Fibroblast of lung (primary cell): ENCODE data around the gene PCDH9. TPM values are rescaled to one million over a fixed set of nuclear protein-coding genes. Genes with fewer than 3 reads are reported as not detected.

Experiments
- DNase-seq, 2 donors: peaks; one replicate each; pipeline versions ENCODE4 v3.0.0 to v3.0.0-alpha.2; 2010; ENCODE audit warnings: low read depth in 2 of 2
- H2AFZ ChIP-seq: 2 replicates; pipeline ENCODE4 v1.5.1; 2012; ENCODE audit warnings: low read length, control low read depth, inconsistent platforms
- H3K27ac ChIP-seq: 2 replicates; pipeline ENCODE4 v1.5.1; 2011; ENCODE audit warnings: low read length, control low read depth; ENCODE audit not compliant: insufficient read depth
- H3K27me3 ChIP-seq: 2 replicates; pipeline ENCODE4 v1.5.1; 2011; ENCODE audit warnings: mild to moderate bottlenecking, low read length; ENCODE audit not compliant: control insufficient read depth, insufficient read depth
- H3K36me3 ChIP-seq: 2 replicates; pipeline ENCODE4 v1.5.1; 2011; ENCODE audit warnings: low read length; ENCODE audit not compliant: control insufficient read depth, insufficient read depth
- H3K4me1 ChIP-seq: 2 replicates; pipeline ENCODE4 v1.5.1; 2011; ENCODE audit warnings: low read length; ENCODE audit not compliant: control insufficient read depth, insufficient read depth; ENCODE audit errors: extremely low read depth
- H3K4me2 ChIP-seq: 2 replicates; pipeline ENCODE4 v1.5.1; 2011; ENCODE audit warnings: low read length, control low read depth; ENCODE audit not compliant: insufficient read depth; ENCODE audit errors: extremely low read depth
- H3K4me3 ChIP-seq, 4 experiments: fragments of 200-600 bp in 1 of 4; sonication (generic) in 1 of 4; replicated peaks in 1 of 4; 2 replicates each; pipeline ENCODE4 v1.5.1; 2011 to 2016; ENCODE audit warnings: low read length in 4 of 4, low read depth in 3 of 4, mild to moderate bottlenecking in 3 of 4, control low read depth in 2 of 4, inconsistent platforms in 1 of 4, mixed read lengths in 1 of 4; ENCODE audit not compliant: insufficient read depth in 1 of 4; ENCODE audit errors: control extremely low read depth in 1 of 4
- H3K79me2 ChIP-seq: 2 replicates; pipeline ENCODE4 v1.5.1; 2012; ENCODE audit warnings: mild to moderate bottlenecking, low read length, inconsistent platforms; ENCODE audit not compliant: control insufficient read depth, insufficient read depth
- H3K9ac ChIP-seq: 2 replicates; pipeline ENCODE4 v1.5.1; 2011; ENCODE audit warnings: mild to moderate bottlenecking, low read length, control low read depth; ENCODE audit not compliant: insufficient read depth
- H3K9me3 ChIP-seq: 2 replicates; pipeline ENCODE4 v1.5.1; 2012; ENCODE audit warnings: low read depth, low read length; ENCODE audit not compliant: control insufficient read depth, insufficient read depth
- H4K20me1 ChIP-seq: 2 replicates; pipeline ENCODE4 v1.5.1; 2011; ENCODE audit warnings: low read length; ENCODE audit not compliant: control insufficient read depth, insufficient read depth; ENCODE audit errors: extremely low read depth
- EZH2 ChIP-seq: IDR thresholded peaks from 2 replicates; pipeline ENCODE4 v1.5.1; 2012; ENCODE audit warnings: low read length, control low read depth, mild to moderate bottlenecking; ENCODE audit errors: missing control alignments
- polyA plus RNA-seq, 2 donors: library from polyadenylated mRNA; depleted of rRNA in 1 of 2; stranded (reverse) in 1 of 2; unstranded in 1 of 2; fragments of >200 nt; gene quantifications; 2 replicates each; pipeline ENCODE4 v1.2.1, GENCODE V29; 2011 to 2012; ENCODE audit warnings: missing spikeins in 1 of 2
- total RNA-seq: library from RNA; depleted of rRNA; stranded (reverse); fragments of >200 nt; gene quantifications from 2 replicates; pipeline ENCODE4 v1.2.1, GENCODE V29; 2014
- TF ChIP-seq, protein P1 (sequence below), 2 donors: IDR thresholded peaks in 1 of 2; conservative IDR thresholded peaks in 1 of 2; 1 replicate in 1 of 2; 2 replicates in 1 of 2; pipeline ENCODE4 v1.5.1; 2011 to 2012; ENCODE audit warnings: low read length in 2 of 2, control low read depth in 1 of 2, inconsistent platforms in 1 of 2, low read depth in 1 of 2, mild to moderate bottlenecking in 1 of 2

Gene PCDH9
- total and polyA plus RNA-seq, 2 donors (not counting 1 experiment from before 2014, with no cell fraction given), result 0.50 to 0.67 TPM

DNA sequence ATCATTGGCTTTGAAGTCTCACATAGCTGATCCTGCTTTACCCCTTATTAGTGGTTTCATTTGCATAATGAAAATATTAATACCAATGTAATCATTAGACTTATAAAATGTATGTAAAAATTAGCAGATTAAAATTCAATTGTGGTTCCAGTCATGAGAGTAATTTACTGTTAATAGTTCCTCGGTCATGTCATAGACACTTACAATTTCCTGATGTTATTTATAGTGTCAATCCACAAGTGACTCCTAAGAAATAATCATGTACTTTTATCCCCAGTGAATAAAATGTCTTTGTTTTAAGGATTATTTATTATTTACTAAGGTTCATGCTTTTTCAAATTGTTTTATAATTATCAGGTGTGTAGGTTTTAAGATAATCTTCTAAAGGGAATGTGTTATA lies 138.5 kb downstream of the PCDH9 start:
- Histone ChIP-seq H3K4me2 (no peak overlapping the region), H3K27ac (no peak overlapping the region), H4K20me1 (no peaks in the 10 kb centered on the region), H3K4me3 (no peak overlapping the region), H3K36me3 (no peaks in the 10 kb centered on the region), H3K9me3 (no peaks in the 10 kb centered on the region), H3K79me2 (no peaks in the 10 kb centered on the region), H3K27me3 (no peaks in the 10 kb centered on the region), H3K4me1 (no peaks in the 10 kb centered on the region), H2AFZ (no peak overlapping the region), H3K9ac (no peak overlapping the region)
- TF ChIP-seq, protein P1, sequence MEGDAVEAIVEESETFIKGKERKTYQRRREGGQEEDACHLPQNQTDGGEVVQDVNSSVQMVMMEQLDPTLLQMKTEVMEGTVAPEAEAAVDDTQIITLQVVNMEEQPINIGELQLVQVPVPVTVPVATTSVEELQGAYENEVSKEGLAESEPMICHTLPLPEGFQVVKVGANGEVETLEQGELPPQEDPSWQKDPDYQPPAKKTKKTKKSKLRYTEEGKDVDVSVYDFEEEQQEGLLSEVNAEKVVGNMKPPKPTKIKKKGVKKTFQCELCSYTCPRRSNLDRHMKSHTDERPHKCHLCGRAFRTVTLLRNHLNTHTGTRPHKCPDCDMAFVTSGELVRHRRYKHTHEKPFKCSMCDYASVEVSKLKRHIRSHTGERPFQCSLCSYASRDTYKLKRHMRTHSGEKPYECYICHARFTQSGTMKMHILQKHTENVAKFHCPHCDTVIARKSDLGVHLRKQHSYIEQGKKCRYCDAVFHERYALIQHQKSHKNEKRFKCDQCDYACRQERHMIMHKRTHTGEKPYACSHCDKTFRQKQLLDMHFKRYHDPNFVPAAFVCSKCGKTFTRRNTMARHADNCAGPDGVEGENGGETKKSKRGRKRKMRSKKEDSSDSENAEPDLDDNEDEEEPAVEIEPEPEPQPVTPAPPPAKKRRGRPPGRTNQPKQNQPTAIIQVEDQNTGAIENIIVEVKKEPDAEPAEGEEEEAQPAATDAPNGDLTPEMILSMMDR (conservative IDR thresholded peaks at IDR 0.05 in 1 of 2, IDR thresholded peaks at IDR 0.05 in 1 of 2; ENCODE audit: low read depth in 1 of 2, low read length in 2 of 2), result no peak
- no peak for TF ChIP-seq EZH2
- no peak for DNase-seq

DNA sequence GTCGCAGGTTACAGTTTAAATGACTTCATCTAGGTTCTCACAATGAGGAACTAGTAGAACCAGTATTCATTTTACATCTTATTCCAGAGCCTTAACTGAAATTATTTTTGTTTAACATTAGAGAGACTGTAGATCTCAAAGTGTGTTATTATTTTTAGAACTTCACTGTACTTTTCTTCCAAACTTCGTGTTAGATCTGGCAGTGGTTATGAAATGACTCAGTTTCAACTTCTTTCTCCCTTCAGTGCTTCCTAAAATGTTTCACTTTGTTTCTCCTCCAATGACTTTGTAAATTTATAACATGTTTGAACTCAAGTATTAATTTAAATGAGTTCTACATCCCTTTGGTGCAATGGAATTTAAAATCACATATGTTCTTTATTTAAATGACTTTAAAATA lies 139.3 kb downstream of the PCDH9 start:
- H3K4me2 ChIP-seq, result no peak overlapping the region
- H3K4me1 ChIP-seq, result no peaks in the 10 kb centered on the region
- no peak overlapping the region for H3K9ac ChIP-seq
- TF ChIP-seq, protein P1 (conservative IDR thresholded peaks at IDR 0.05 in 1 of 2, IDR thresholded peaks at IDR 0.05 in 1 of 2; ENCODE audit: low read depth in 1 of 2, low read length in 2 of 2), result no peak
- no peak for TF ChIP-seq EZH2
- H4K20me1 ChIP-seq, result no peaks in the 10 kb centered on the region
- no peaks in the 10 kb centered on the region for H3K79me2 ChIP-seq
- H2AFZ ChIP-seq, result no peak overlapping the region
- no peaks in the 10 kb centered on the region for H3K36me3 ChIP-seq
- H3K27ac ChIP-seq, result no peak overlapping the region
- DNase-seq, result peak; percentile 35 to 37
- H3K9me3 ChIP-seq, result no peaks in the 10 kb centered on the region
- H3K27me3 ChIP-seq, result no peaks in the 10 kb centered on the region
- H3K4me3 ChIP-seq, result no peak overlapping the region

DNA sequence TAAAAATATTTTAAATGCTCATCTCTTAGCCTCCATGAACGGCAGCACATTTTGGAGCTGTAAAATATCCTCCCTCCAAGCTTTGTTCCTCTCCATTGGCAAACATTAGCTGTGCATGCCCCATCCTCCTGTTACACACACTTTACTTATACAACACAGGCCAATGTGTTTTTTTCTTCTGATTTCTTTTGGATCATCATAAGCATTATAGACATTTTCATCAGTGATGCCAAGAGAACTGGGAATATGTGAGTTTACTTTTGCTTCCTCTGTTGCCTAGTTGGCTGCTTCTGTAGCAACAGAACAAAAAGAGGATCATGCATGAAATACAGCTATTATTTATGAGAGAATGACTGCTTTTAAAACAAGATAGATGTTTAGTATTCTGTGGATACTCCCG lies 142.6 kb downstream of the PCDH9 start:
- DNase-seq, result no peak
- no peak overlapping the region for H3K4me2 ChIP-seq
- H3K4me1 ChIP-seq, result no peaks in the 10 kb centered on the region
- no peak overlapping the region for H3K4me3 ChIP-seq
- H4K20me1 ChIP-seq, result no peaks in the 10 kb centered on the region
- no peaks in the 10 kb centered on the region for H3K9me3 ChIP-seq
- no peak overlapping the region for H3K27ac ChIP-seq
- H2AFZ ChIP-seq, result no peak overlapping the region
- H3K9ac ChIP-seq, result no peak overlapping the region
- no peaks in the 10 kb centered on the region for H3K36me3 ChIP-seq
- H3K79me2 ChIP-seq, result no peaks in the 10 kb centered on the region
- no peaks in the 10 kb centered on the region for H3K27me3 ChIP-seq
- TF ChIP-seq EZH2, result no peak
- TF ChIP-seq, protein P1 (conservative IDR thresholded peaks at IDR 0.05 in 1 of 2, IDR thresholded peaks at IDR 0.05 in 1 of 2; ENCODE audit: low read depth in 1 of 2, low read length in 2 of 2), result no peak
